PC-3 (cell line): ENCODE measurements around the gene TPD52L1. TPM values are rescaled to one million over a fixed set of nuclear protein-coding genes. Genes with fewer than 3 reads are reported as not detected.

Experiments used
- ATAC-seq: fragments of 200-7000 bp; cut with Tn5 transposase; 2 replicates; pipeline ENCODE4 v1.9.1; 2020; ENCODE audit warnings: mild to moderate bottlenecking, moderate library complexity
- BruUV-seq: library from RNA; stranded (reverse); fragments of 400-500 nt; replicated peaks from 2 replicates; lab custom pipeline; 2021; lab: Mats Ljungman, UMichigan
- CTCF ChIA-PET: fragments of 300-600 bp; sonication (Branson Sonifier 250); formaldehyde crosslinking; loops from one replicate; lab custom pipeline; 2022; ENCODE audit warnings: antibody characterized with exemption; lab: Charles Lee
- POLR2A ChIA-PET: fragments of 300-600 bp; sonication (Branson Sonifier 250); formaldehyde crosslinking; loops from one replicate; lab custom pipeline; 2022; ENCODE audit warnings: antibody characterized with exemption; ENCODE audit not compliant: unreplicated experiment; lab: Charles Lee
- DNase-seq: peaks from one replicate; pipeline ENCODE4 v3.0.0-alpha.2; 2015
- H2AFZ ChIP-seq: fragments of 300-600 bp; sonication (generic); 2 replicates; pipeline ENCODE4 v1.6.0; 2016; ENCODE audit warnings: antibody characterized with exemption, low read length
- H3F3A ChIP-seq: fragments of 300-600 bp; sonication (generic); one replicate; pipeline ENCODE4 v1.6.0; 2017; ENCODE audit warnings: antibody characterized with exemption, low read length, control low read depth, mild to moderate bottlenecking; ENCODE audit not compliant: unreplicated experiment
- H3K27ac ChIP-seq: fragments of 300-600 bp; sonication (generic); 2 replicates; pipeline ENCODE4 v1.5.1; 2016; ENCODE audit warnings: mild to moderate bottlenecking, low read length
- H3K27me3 ChIP-seq: fragments of 300-600 bp; sonication (generic); 2 replicates; pipeline ENCODE4 v1.6.1; 2016; ENCODE audit warnings: low read length, mixed read lengths
- H3K36me3 ChIP-seq: fragments of 300-600 bp; sonication (generic); 2 replicates; pipeline ENCODE4 v1.6.1; 2016; ENCODE audit warnings: low read depth, mixed run types, low read length, mixed read lengths
- H3K4me1 ChIP-seq: fragments of 300-600 bp; sonication (generic); 2 replicates; pipeline ENCODE4 v1.5.1; 2016; ENCODE audit warnings: low read length; ENCODE audit not compliant: insufficient read depth
- H3K4me2 ChIP-seq: fragments of 300-600 bp; sonication (generic); 2 replicates; pipeline ENCODE4 v1.6.0; 2016; ENCODE audit warnings: low read length
- H3K4me3 ChIP-seq: fragments of 300-600 bp; sonication (generic); 2 replicates; pipeline ENCODE4 v1.5.1; 2016; ENCODE audit warnings: mild to moderate bottlenecking, low read length, mixed read lengths
- H3K79me2 ChIP-seq: fragments of 300-600 bp; sonication (generic); 2 replicates; pipeline ENCODE4 v1.6.1; 2017; ENCODE audit warnings: low read length, mixed read lengths
- H3K9ac ChIP-seq: fragments of 300-600 bp; sonication (generic); 2 replicates; pipeline ENCODE4 v1.6.0; 2016; ENCODE audit warnings: mild to moderate bottlenecking, low read length
- H3K9me2 ChIP-seq: fragments of 300-600 bp; sonication (generic); replicated peaks from 2 replicates; pipeline ENCODE4 v1.6.1; 2016; ENCODE audit warnings: mixed run types, low read length, mixed read lengths
- H3K9me3 ChIP-seq: fragments of 300-600 bp; sonication (generic); 2 replicates; pipeline ENCODE4 v1.6.1; 2016; ENCODE audit warnings: low read length, mixed read lengths
- H4K20me1 ChIP-seq: fragments of 300-600 bp; sonication (generic); 2 replicates; pipeline ENCODE4 v1.6.1; 2016; ENCODE audit warnings: low read length, mixed read lengths
- CTCF ChIP-seq: fragments of 300-600 bp; sonication (generic); conservative IDR thresholded peaks from 2 replicates; pipeline ENCODE4 v1.5.1; 2017; ENCODE audit warnings: antibody characterized with exemption, low read depth, mild to moderate bottlenecking, low read length
- EZH2 ChIP-seq: fragments of 300-600 bp; sonication (generic); IDR thresholded peaks from one replicate; pipeline ENCODE4 v1.6.1; 2017; ENCODE audit warnings: antibody characterized with exemption, mild to moderate bottlenecking, low read length; ENCODE audit not compliant: unreplicated experiment
- EZH2phosphoT487 ChIP-seq: fragments of 300-600 bp; sonication (generic); IDR thresholded peaks from 2 replicates; pipeline ENCODE4 v1.6.1; 2018; ENCODE audit warnings: mild to moderate bottlenecking, antibody characterized with exemption, low read length, borderline replicate concordance
- intact Hi-C: fragments of 100-400 bp; cut with micrococcal nuclease; formaldehyde crosslinking; loops from 2 replicates; pipeline ENCODE4 v1.9.0; 2023
- total RNA-seq: library from RNA; depleted of rRNA; stranded (reverse); fragments of >200 nt; gene quantifications from 2 replicates; pipeline ENCODE4 v1.2.3, GENCODE V29; 2014

The TPD52L1 gene
- total RNA-seq, 1 experiment from 2014 or later: 39.4 TPM

- H3K9ac ChIP-seq: no peak overlapping the region
- no peaks in the 10 kb centered on the region for H3K9me3 ChIP-seq
- H3K27me3 ChIP-seq: no peaks in the 10 kb centered on the region
- H3K9me2 ChIP-seq: no peaks in the 10 kb centered on the region
- H3K4me2 ChIP-seq: no peak overlapping the region
- H3K4me3 ChIP-seq: no peak overlapping the region
- TF ChIP-seq CTCF (no peak), EZH2phosphoT487 (no peak), EZH2 (no peak)
- POLR2A ChIA-PET: no interaction called here
- intact Hi-C loops: no loop called here
- no peaks in the 10 kb centered on the region for H3F3A ChIP-seq
- H3K79me2 ChIP-seq: no peaks in the 10 kb centered on the region
- ATAC-seq: no peak
- no peak overlapping the region for H3K27ac ChIP-seq
- H3K4me1 ChIP-seq: no peaks in the 10 kb centered on the region
- no peaks in the 10 kb centered on the region for H4K20me1 ChIP-seq
- no peak for DNase-seq
- H2AFZ ChIP-seq: no peak overlapping the region
- no TSS peak for BruUV-seq
- CTCF ChIA-PET: no interaction called here
- H3K36me3 ChIP-seq: no peaks in the 10 kb centered on the region
Observed at GRCh38 chr6:125117818-125118217, 35.8 kb upstream of the TPD52L1 start.

GRCh38 chr6:125120054-125120590, 33.5 kb upstream of the TPD52L1 start:
- no peak for ATAC-seq
- TF ChIP-seq EZH2 (no peak), EZH2phosphoT487 (no peak)
- ChIA-PET POLR2A (no interaction called here), CTCF (no interaction called here)
- H3K79me2 ChIP-seq: no peaks in the 10 kb centered on the region
- no peaks in the 10 kb centered on the region for H3K9me2 ChIP-seq
- H3K36me3 ChIP-seq: no peaks in the 10 kb centered on the region
- intact Hi-C loops: no loop called here
- H3F3A ChIP-seq: no peaks in the 10 kb centered on the region
- H3K27me3 ChIP-seq: no peaks in the 10 kb centered on the region
- H3K9me3 ChIP-seq: no peaks in the 10 kb centered on the region
- no peak overlapping the region for H2AFZ ChIP-seq
- H3K4me3 ChIP-seq: no peak overlapping the region
- DNase-seq: no peak
- H3K27ac ChIP-seq: no peak overlapping the region
- no TSS peak for BruUV-seq
- no peak overlapping the region for H3K9ac ChIP-seq
- peaks cover 15% of the 10 kb centered on the region for H3K4me1 ChIP-seq
- no peaks in the 10 kb centered on the region for H4K20me1 ChIP-seq
- H3K4me2 ChIP-seq: no peak overlapping the region

GRCh38 chr6:125121894-125122293, 31.7 kb upstream of the TPD52L1 start:
- Histone ChIP-seq H3K9ac (no peak overlapping the region), H3K9me2 (no peaks in the 10 kb centered on the region), H3F3A (no peaks in the 10 kb centered on the region), H2AFZ (no peak overlapping the region), H3K79me2 (no peaks in the 10 kb centered on the region), H3K4me3 (no peak overlapping the region), H4K20me1 (no peaks in the 10 kb centered on the region), H3K27ac (no peak overlapping the region), H3K9me3 (no peaks in the 10 kb centered on the region), H3K4me1 (peaks cover 15% of the 10 kb centered on the region), H3K36me3 (no peaks in the 10 kb centered on the region), H3K27me3 (no peaks in the 10 kb centered on the region), H3K4me2 (no peak overlapping the region)
- no TSS peak for BruUV-seq
- DNase-seq (no peak), ATAC-seq (no peak)
- intact Hi-C loops: no loop called here
- no peak for TF ChIP-seq CTCF
- TF ChIP-seq EZH2: no peak
- TF ChIP-seq EZH2phosphoT487: no peak
- POLR2A ChIA-PET: no interaction called here
- CTCF ChIA-PET: no interaction called here
